Mucosa of descending colon (tissue), 3 donors: Measurements from ENCODE around the gene TOP1. TPM values are rescaled to one million over a fixed set of nuclear protein-coding genes. Genes with fewer than 3 reads are reported as not detected.

Source experiments
- ATAC-seq: fragments of 200-7000 bp; cut with Tn5 transposase; one replicate; pipeline ENCODE4 v1.9.1; 2020; ENCODE audit warnings: mild to moderate bottlenecking, moderate library complexity
- DNase-seq, 3 donors: peaks; one replicate each; pipeline ENCODE4 v3.0.0-alpha.2; 2020
- H3K36me3 ChIP-seq: fragments of 200-600 bp; one replicate; pipeline ENCODE4 v1.8.0; 2021; ENCODE audit warnings: low read depth, mild to moderate bottlenecking
- H3K4me1 ChIP-seq: fragments of 200-600 bp; one replicate; pipeline ENCODE4 v1.8.0; 2021; ENCODE audit warnings: low read depth, mild to moderate bottlenecking
- H3K4me3 ChIP-seq: fragments of 200-600 bp; one replicate; pipeline ENCODE4 v1.8.0; 2021; ENCODE audit warnings: mild to moderate bottlenecking
- H3K9me3 ChIP-seq: fragments of 200-600 bp; one replicate; pipeline ENCODE4 v1.8.0; 2021; ENCODE audit warnings: mild to moderate bottlenecking
- intact Hi-C, 2 donors: fragments of 100-400 bp; cut with DNase I in 1 of 2; cut with micrococcal nuclease in 1 of 2; formaldehyde crosslinking; loops; one replicate each; pipeline versions ENCODE4 v1.11.0 to v1.11.1; 2022; cut with DNase I, micrococcal nuclease
- total RNA-seq, 3 donors: library from RNA; stranded (reverse); fragmentation: NEBNext Ultra II Directional in 2 of 3; extraction: Animal tissue kit (Norgen Biotek cat#: 25700) in 2 of 3; gene quantifications; one replicate each; pipeline versions ENCODE4 v1.2.1 to v1.2.4, GENCODE V29; 2021 to 2023
- TF ChIP-seq, protein P1 (sequence below): fragments of 200-600 bp; IDR thresholded peaks from one replicate; pipeline ENCODE4 v1.8.0; 2022; ENCODE audit warnings: antibody characterized with exemption, mild to moderate bottlenecking
- donor health status: DM: no; HTN: no; CAD: no; lungs with moderate emphysema.
- donor health status: DM: no; HTN: no; CAD: no.
- donor health status: DM: no; HTN: yes; CAD: no.

The TOP1 gene
- total RNA-seq, 3 donors from 2014 or later: 51.8 to 60.0 (median 57.7) TPM

DNA sequence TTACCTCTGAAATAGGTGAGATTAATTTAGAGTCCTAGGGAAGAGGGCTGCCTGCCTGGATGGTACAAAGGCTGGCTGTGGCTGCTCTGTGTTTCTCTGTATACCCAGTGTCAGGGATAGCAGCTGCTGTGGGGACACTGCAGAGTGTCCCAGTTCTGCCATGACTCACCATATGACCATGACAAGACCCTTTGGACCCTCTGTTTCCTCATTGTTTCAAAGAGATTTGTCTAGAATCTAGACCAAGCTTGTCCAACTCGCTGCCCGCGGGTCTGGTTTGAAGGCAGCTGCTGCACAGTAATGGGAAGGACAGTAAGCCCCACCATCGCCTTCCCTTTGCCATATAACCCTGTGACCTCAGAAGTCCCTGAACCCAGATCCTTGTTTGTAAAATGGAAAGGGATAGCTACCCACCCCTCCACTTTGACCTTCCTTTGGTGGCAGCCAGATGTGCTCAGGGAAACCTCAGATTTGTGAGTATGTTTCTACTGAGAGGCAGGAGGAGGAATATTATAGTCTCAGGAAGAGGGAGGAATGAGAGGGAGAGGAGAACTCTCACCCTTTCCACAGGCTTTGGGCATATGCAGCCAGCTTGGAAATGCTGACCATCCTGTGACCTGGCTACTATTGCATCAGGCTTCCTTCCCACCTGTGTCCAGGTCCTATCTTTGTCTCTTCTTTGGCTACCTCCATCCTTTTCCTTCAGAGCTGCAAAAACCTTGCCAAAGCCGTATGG is 122.7 kb downstream of the TOP1 start:
- no peaks in the 10 kb centered on the region for H3K36me3 ChIP-seq
- ATAC-seq: no peak
- H3K4me1 ChIP-seq: peaks cover 18% of the 10 kb centered on the region
- H3K4me3 ChIP-seq: no peak overlapping the region
- DNase-seq: no peak
- no peaks in the 10 kb centered on the region for H3K9me3 ChIP-seq
- intact Hi-C loops: no loop called here
- TF ChIP-seq, protein P1, sequence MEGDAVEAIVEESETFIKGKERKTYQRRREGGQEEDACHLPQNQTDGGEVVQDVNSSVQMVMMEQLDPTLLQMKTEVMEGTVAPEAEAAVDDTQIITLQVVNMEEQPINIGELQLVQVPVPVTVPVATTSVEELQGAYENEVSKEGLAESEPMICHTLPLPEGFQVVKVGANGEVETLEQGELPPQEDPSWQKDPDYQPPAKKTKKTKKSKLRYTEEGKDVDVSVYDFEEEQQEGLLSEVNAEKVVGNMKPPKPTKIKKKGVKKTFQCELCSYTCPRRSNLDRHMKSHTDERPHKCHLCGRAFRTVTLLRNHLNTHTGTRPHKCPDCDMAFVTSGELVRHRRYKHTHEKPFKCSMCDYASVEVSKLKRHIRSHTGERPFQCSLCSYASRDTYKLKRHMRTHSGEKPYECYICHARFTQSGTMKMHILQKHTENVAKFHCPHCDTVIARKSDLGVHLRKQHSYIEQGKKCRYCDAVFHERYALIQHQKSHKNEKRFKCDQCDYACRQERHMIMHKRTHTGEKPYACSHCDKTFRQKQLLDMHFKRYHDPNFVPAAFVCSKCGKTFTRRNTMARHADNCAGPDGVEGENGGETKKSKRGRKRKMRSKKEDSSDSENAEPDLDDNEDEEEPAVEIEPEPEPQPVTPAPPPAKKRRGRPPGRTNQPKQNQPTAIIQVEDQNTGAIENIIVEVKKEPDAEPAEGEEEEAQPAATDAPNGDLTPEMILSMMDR: no peak

DNA sequence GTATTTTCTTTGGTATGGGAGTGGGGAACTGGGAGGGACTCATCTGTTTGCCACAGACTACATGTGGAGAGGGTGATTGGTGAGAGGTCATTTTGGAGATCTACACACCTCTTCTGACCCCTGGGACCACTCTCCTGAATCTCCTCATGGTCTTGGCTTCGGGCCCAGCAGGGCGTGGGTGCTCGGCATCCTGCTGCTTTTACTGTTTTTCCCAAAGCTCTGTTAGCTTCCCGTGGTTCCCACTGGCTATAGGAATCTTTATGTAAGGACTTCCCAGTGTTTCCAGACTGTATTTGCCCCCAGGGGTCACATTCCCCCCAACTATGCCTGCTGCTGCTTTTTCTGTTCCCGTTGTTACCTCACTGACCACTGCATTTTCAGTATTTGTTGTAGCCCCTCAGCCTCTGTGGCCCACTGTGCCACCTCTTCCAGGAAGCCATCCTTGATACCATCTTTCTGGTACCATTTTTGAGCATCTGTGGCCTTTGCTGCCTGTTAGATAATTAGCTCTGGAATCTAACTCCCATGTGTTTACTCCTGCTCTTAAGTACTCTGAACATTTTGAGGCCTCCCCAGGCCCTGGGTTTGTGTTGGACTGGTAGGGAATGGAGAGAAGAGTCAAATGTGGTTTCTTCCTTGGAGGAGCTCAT is 123.6 kb downstream of the TOP1 start:
- H3K9me3 ChIP-seq: no peaks in the 10 kb centered on the region
- no peak overlapping the region for H3K4me3 ChIP-seq
- no peaks in the 10 kb centered on the region for H3K36me3 ChIP-seq
- H3K4me1 ChIP-seq: peaks cover 21% of the 10 kb centered on the region
- no peak for ATAC-seq
- intact Hi-C loops: no loop called here
- DNase-seq: no peak
- TF ChIP-seq, protein P1: no peak

DNA sequence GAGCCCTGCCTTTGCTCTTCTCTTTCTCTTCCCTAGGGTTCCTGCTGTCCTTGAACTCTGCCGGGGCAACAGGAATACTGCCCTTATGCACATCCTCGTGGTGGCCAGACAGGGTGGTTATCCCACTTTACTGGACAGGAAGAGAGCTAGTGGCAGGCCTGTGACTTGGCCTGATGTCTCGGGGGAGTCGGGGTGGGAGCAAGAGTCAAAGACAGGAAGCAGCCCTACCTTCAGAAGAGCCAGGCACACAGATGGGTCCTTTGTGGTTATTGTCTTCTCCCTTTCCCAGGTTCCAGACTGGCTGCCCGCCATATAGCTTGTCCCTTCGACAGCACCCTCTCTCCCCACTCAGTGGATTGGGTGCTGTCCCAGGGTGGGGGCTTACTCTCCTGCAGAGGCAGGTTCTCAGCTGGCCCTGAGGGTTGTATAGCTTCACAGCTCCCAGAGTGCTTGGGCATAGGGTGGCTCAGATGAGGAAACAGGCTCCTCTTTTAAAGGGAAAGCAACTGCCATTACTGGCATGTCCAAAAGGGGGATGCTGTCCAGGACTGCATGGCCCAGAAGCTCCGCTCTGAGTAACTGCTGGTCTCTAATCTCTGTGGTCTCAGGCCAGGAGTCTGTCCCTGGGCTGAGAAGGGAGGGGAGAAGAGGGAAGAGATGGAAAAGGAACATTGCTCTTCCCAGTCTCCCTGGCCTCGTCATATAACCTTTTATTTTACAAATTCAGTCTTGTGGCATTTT is 126.0 kb downstream of the TOP1 start:
- TF ChIP-seq, protein P1: no peak
- no peak for ATAC-seq
- Histone ChIP-seq H3K9me3 (no peaks in the 10 kb centered on the region), H3K4me1 (peaks cover 14% of the 10 kb centered on the region), H3K4me3 (no peak overlapping the region), H3K36me3 (no peaks in the 10 kb centered on the region)
- intact Hi-C loops: no loop called here
- no peak for DNase-seq

DNA sequence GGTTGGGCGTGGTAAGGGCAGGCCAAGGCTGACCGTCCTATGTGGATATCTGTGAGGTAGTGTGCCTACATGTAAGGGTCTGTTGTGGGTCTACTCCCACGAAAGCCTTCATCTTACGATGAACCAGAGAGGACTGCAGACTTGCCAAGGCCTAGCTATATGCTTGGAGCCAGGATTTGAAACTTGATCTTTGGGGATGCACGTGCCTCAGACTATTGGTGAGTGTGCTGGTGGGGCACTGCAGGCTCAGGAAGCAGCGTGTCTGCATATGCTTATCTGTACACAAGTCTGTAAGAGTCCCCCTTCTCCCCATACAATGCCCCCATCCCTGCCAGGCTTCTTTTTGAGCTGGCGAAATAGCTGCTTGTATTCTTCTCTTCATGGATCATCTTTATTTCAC is 126.6 kb downstream of the TOP1 start:
- no peak for DNase-seq
- Histone ChIP-seq H3K4me3 (no peak overlapping the region), H3K9me3 (no peaks in the 10 kb centered on the region), H3K4me1 (peaks cover 8% of the 10 kb centered on the region), H3K36me3 (no peaks in the 10 kb centered on the region)
- TF ChIP-seq, protein P1: no peak
- ATAC-seq: no peak
- intact Hi-C loops: no loop called here

DNA sequence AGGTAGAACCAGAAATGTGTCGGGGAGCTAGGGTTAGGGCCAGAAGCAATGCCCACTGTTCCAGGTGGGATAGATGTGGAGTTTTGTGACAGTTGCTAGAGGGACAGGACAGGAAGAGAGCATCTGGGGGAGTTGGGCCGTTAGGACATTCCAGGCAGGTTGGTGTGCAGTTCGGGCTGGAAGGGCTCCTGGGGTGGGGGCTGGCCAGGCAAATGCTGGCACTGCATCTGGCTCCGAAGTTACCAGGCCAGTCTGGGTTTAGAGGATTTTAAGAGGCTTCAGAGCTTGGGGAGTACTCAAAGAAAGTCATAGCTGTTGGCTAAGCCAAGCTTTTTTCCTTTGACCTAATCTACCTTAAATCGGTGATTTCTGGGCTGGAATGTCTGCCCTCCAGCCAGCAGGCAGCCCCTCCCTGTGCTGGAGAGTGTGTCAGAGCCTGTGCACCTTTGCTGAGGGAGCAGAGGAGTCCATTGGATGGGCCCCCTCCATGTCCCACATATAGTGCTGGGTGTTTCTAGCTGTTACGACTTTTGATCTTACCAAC is 129.5 kb downstream of the TOP1 start:
- intact Hi-C loops: no loop called here
- no peak for ATAC-seq

More for the DNA sequence above, 129.5 kb downstream of the TOP1 start:
- TF ChIP-seq, protein P1: no peak
- peaks cover 7% of the 10 kb centered on the region for H3K4me1 ChIP-seq
- no peak overlapping the region for H3K4me3 ChIP-seq
- DNase-seq: no peak
- H3K36me3 ChIP-seq: no peaks in the 10 kb centered on the region
- H3K9me3 ChIP-seq: no peaks in the 10 kb centered on the region
